WERI-Rb-1 (cell line): Measurements from ENCODE around the gene CNGA1.

Experiments used
- DNase-seq: peaks from one replicate; pipeline ENCODE4 v3.0.0-alpha.2; 2020
- H3K27ac ChIP-seq: fragments of 250-450 bp; sonication (Bioruptor Pico); 2 replicates; pipeline ENCODE4 v1.5.1; 2020; ENCODE audit warnings: mild to moderate bottlenecking, moderate library complexity
- H3K27me3 ChIP-seq: fragments of 250-450 bp; sonication (Bioruptor Pico); 2 replicates; pipeline ENCODE4 v1.5.1; 2021; ENCODE audit warnings: mild to moderate bottlenecking, low read depth, moderate library complexity; ENCODE audit not compliant: insufficient read depth, severe bottlenecking
- H3K36me3 ChIP-seq: fragments of 250-450 bp; sonication (Bioruptor Pico); 2 replicates; pipeline ENCODE4 v1.5.1; 2020; ENCODE audit warnings: mild to moderate bottlenecking, moderate library complexity
- H3K4me3 ChIP-seq: 2 replicates; pipeline ENCODE4 v1.5.1; 2011; ENCODE audit warnings: low read depth, mild to moderate bottlenecking, control low read depth, low read length
- H3K9me3 ChIP-seq: fragments of 250-450 bp; sonication (Bioruptor Pico); 2 replicates; pipeline ENCODE4 v1.5.1; 2021; ENCODE audit warnings: mild to moderate bottlenecking, moderate library complexity; ENCODE audit not compliant: severe bottlenecking
- CTCF ChIP-seq: IDR thresholded peaks from 2 replicates; pipeline ENCODE4 v1.5.1; 2011; ENCODE audit warnings: low read depth, mild to moderate bottlenecking, control low read depth, inconsistent platforms, low read length

Gene CNGA1

GRCh38 chr4:48028696-48029095 is 12.2 kb upstream of the CNGA1 start:
- Histone ChIP-seq H3K27ac (no peak overlapping the region), H3K36me3 (no peaks in the 10 kb centered on the region), H3K4me3 (no peak overlapping the region), H3K9me3 (no peaks in the 10 kb centered on the region), H3K27me3 (no peaks in the 10 kb centered on the region)
- TF ChIP-seq CTCF, result no peak
- no peak for DNase-seq

GRCh38 chr4:48027653-48028052 is 11.2 kb upstream of the CNGA1 start:
- Histone ChIP-seq H3K27me3 (no peaks in the 10 kb centered on the region), H3K4me3 (no peak overlapping the region), H3K36me3 (no peaks in the 10 kb centered on the region), H3K27ac (no peak overlapping the region), H3K9me3 (no peaks in the 10 kb centered on the region)
- no peak for DNase-seq
- no peak for TF ChIP-seq CTCF

- TF ChIP-seq CTCF, result no peak
- Histone ChIP-seq H3K27ac (no peak overlapping the region), H3K4me3 (no peak overlapping the region), H3K36me3 (no peaks in the 10 kb centered on the region), H3K27me3 (no peaks in the 10 kb centered on the region), H3K9me3 (no peaks in the 10 kb centered on the region)
- DNase-seq, result no peak
Measured at GRCh38 chr4:48025005-48025404, 8.5 kb upstream of the CNGA1 start.

GRCh38 chr4:48024522-48024921 is 8.0 kb upstream of the CNGA1 start:
- H3K36me3 ChIP-seq, result no peaks in the 10 kb centered on the region
- no peaks in the 10 kb centered on the region for H3K27me3 ChIP-seq
- H3K9me3 ChIP-seq, result no peaks in the 10 kb centered on the region
- no peak for DNase-seq
- TF ChIP-seq CTCF, result no peak
- no peak overlapping the region for H3K4me3 ChIP-seq
- no peak overlapping the region for H3K27ac ChIP-seq

DNA sequence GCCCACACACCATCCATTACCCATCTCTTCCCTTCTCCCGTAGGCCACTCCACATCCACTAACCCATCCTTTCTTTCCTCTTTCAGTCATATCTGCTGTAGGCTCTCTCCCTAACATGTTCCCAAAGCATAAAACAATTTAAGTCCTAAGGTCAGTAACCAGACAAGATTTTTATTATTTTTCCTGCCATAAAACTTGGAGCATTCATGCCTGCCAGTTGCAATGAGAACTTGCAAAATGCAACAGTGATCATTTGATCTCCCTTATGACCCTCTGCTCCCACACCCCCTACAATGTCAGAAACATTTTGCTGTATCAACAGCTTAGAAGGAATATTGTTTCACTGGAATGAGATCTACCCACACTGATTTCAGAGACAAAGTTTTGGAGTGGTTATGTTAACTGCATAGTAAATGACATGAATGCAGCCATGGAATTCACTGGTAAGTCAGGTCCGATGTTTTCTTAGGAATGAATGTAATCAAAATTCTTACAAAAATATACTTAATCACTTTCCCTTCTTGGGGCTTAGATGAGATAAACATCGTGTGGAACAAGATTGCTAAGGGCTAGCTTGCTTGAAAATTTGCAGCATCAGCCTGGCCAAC is 5.8 kb upstream of the CNGA1 start:
- H3K27me3 ChIP-seq, result no peaks in the 10 kb centered on the region
- no peaks in the 10 kb centered on the region for H3K9me3 ChIP-seq
- H3K27ac ChIP-seq, result no peak overlapping the region
- H3K36me3 ChIP-seq, result no peaks in the 10 kb centered on the region
- DNase-seq, result no peak
- no peak overlapping the region for H3K4me3 ChIP-seq
- no peak for TF ChIP-seq CTCF

DNA sequence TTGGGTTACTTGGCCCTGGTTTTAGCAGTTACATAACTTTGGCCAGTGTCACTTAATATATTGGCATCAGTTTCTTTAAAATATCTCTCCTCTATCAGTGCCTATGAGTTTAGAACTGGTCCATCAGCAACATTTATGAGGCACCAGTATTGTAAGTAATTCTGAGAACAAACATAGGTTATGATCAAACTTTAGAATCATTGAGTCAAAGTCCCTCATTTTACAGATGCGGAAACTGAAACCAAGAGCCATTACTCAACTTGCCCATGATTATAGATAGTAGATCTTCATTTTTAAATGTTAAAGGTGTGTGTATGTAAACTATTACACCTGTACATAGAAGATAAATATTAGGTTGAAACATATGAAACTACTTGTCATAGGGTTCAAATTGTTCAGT is 4.6 kb upstream of the CNGA1 start:
- no peak for DNase-seq
- Histone ChIP-seq H3K9me3 (no peaks in the 10 kb centered on the region), H3K4me3 (no peak overlapping the region), H3K27ac (no peak overlapping the region), H3K27me3 (no peaks in the 10 kb centered on the region), H3K36me3 (no peaks in the 10 kb centered on the region)
- no peak for TF ChIP-seq CTCF
